Activated T-cell treated with anti-CD3 and anti-CD28 coated beads, Interleukin-2, amount 50 U/mL, for 24 hours (primary cell): Measurements from ENCODE around the gene KRTAP21-1.
A peak's percentile ranks its signal among the peaks of the same experiment; 100 is the strongest.

Source experiments
- DNase-seq: peaks from one replicate; pipeline ENCODE4 v3.0.0-alpha.2; 2020
- H3K27ac Mint-ChIP-seq: 2 replicates; pipeline ENCODE4 v1.8.0; 2020; ENCODE audit warnings: mild to moderate bottlenecking, mixed read lengths
- H3K27me3 Mint-ChIP-seq: 2 replicates; pipeline ENCODE4 v1.8.0; 2020; ENCODE audit warnings: mixed read lengths
- H3K36me3 Mint-ChIP-seq: 2 replicates; pipeline ENCODE4 v1.8.0; 2020; ENCODE audit warnings: low read depth, mixed read lengths
- H3K4me1 Mint-ChIP-seq: 2 replicates; pipeline ENCODE4 v1.8.0; 2020; ENCODE audit warnings: low read depth, mixed read lengths
- H3K4me3 Mint-ChIP-seq: 2 replicates; pipeline ENCODE4 v1.8.0; 2020; ENCODE audit warnings: mild to moderate bottlenecking, moderate library complexity, mixed read lengths
- H3K9me3 Mint-ChIP-seq: 2 replicates; pipeline ENCODE4 v1.8.0; 2020; ENCODE audit warnings: mixed read lengths

KRTAP21-1 gene

DNA sequence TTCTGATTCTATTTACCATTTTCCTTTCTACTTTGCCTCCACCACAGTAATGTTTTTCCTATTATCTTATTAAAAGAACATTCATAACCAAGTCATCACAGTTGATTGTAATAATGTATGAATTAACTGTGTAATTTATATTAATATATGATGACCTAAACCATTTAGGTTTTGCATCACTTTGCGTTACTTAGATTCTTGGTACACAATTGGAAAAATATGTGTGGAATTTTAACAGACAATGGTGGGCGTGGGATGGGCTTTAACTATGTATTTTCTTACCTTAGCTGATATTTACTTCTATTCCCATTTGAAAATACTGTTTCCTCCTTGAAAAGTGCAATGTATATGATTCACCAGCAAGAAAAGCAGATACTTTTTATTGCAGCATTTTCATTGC lies 40.3 kb downstream of the KRTAP21-1 start:
- Mint-ChIP-seq H3K36me3 (no peaks in the 10 kb centered on the region), H3K9me3 (peaks cover 7% of the 10 kb centered on the region), H3K27ac (no peak overlapping the region), H3K4me3 (no peak overlapping the region), H3K27me3 (no peaks in the 10 kb centered on the region), H3K4me1 (peaks cover 32% of the 10 kb centered on the region)
- DNase-seq: no peak

- H3K4me3 Mint-ChIP-seq: no peak overlapping the region
- peaks cover 30% of the 10 kb centered on the region for H3K4me1 Mint-ChIP-seq
- no peaks in the 10 kb centered on the region for H3K27me3 Mint-ChIP-seq
- peaks cover 7% of the 10 kb centered on the region for H3K9me3 Mint-ChIP-seq
- DNase-seq: no peak
- H3K36me3 Mint-ChIP-seq: no peaks in the 10 kb centered on the region
- H3K27ac Mint-ChIP-seq: no peak overlapping the region
These were observed 40.8 kb downstream of the KRTAP21-1 start for GRCh38 chr21:30714456-30714855.

DNA sequence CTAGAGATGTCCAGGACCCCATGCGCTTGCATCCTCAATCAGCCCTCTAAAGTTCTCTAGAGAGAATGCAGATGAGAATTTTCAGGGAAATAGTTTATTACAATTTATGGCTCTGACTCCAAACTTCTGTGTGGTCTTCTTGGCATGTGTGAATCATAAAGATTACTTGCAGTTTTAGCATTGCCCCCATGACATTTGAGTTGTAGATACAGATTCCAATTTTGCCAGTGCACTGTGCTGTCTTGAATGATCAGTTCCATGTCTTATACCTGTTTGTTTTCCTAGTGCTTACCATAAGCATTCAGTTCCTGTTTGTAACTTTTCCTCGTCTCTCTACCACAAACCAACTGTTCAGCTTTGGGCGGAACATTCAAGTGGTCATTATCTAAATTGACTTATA lies 41.5 kb downstream of the KRTAP21-1 start:
- H3K27me3 Mint-ChIP-seq: no peaks in the 10 kb centered on the region
- H3K4me3 Mint-ChIP-seq: no peak overlapping the region
- H3K27ac Mint-ChIP-seq: no peak overlapping the region
- H3K9me3 Mint-ChIP-seq: peaks cover 7% of the 10 kb centered on the region
- DNase-seq: no peak
- no peaks in the 10 kb centered on the region for H3K36me3 Mint-ChIP-seq
- peaks cover 23% of the 10 kb centered on the region for H3K4me1 Mint-ChIP-seq

DNA sequence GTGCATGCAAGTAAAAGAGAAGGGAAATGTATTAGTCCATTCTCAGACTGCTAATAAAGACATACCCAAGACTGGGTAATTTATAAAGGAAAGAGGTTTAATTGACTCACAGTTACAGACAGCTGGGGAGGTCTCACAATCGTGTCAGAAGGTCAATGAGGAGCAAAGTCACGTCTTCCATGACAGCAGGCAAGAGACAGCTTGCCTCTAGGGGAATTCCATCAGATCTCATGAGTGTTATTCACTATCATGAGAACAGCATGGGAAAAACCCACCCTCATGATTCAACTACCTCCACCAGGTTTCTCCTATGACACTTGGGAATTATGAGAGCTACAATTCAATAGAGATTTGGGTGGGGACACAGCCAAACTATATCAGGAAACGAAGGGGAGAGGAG lies 44.7 kb downstream of the KRTAP21-1 start:
- H3K27me3 Mint-ChIP-seq: no peaks in the 10 kb centered on the region
- no peak overlapping the region for H3K4me3 Mint-ChIP-seq
- peaks cover 8% of the 10 kb centered on the region for H3K9me3 Mint-ChIP-seq
- peak overlapping the region; percentile 66 for H3K27ac Mint-ChIP-seq
- no peaks in the 10 kb centered on the region for H3K36me3 Mint-ChIP-seq
- DNase-seq: no peak
- peaks cover 14% of the 10 kb centered on the region for H3K4me1 Mint-ChIP-seq

DNA sequence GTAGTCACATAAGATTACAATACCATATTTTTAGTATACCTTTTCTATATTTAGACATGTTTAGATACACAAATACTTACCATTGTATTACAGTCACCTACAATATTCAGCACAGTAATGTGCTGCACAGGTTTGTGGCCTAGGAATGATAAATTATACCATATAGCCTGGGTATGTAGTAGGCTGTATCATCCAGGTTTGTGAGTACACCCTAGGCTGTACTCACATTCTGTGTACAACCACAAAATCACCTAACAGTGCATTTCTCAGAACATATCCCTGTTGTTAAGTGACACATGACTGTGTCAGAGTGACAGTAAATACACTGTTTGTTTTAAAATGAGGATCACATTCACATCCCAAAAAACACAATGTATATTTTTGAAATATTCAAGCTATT lies 47.8 kb downstream of the KRTAP21-1 start:
- no peak for DNase-seq
- peaks cover 12% of the 10 kb centered on the region for H3K4me1 Mint-ChIP-seq
- H3K4me3 Mint-ChIP-seq: no peak overlapping the region
- H3K36me3 Mint-ChIP-seq: no peaks in the 10 kb centered on the region
- no peak overlapping the region for H3K27ac Mint-ChIP-seq
- H3K9me3 Mint-ChIP-seq: peaks cover 5% of the 10 kb centered on the region
- H3K27me3 Mint-ChIP-seq: no peaks in the 10 kb centered on the region
